Left colon (tissue), 2 donors: Measurements from ENCODE around the gene GORASP2. TPM values are rescaled to one million over a fixed set of nuclear protein-coding genes. Genes with fewer than 3 reads are reported as not detected.
A peak's percentile ranks its signal among the peaks of the same experiment; 100 is the strongest.

Experiments
- ATAC-seq: fragments of 200-7000 bp; cut with Tn5 transposase; one replicate; pipeline ENCODE4 v1.9.1; 2020; ENCODE audit warnings: mild to moderate bottlenecking, moderate library complexity
- DNase-seq, 2 donors: peaks; one replicate each; pipeline ENCODE4 v3.0.0-alpha.2; 2020
- intact Hi-C, 2 donors: fragments of 100-400 bp; cut with DNase I in 1 of 2; cut with micrococcal nuclease in 1 of 2; formaldehyde crosslinking; loops; one replicate each; pipeline versions ENCODE4 v1.11.2 to v1.14.0; 2022; cut with DNase I, micrococcal nuclease
- total RNA-seq, 2 donors: library from RNA; stranded (reverse); fragmentation: NEBNext Ultra II Directional; extraction: Animal tissue kit (Norgen Biotek cat#: 25700); gene quantifications; one replicate each; pipeline ENCODE4 v1.2.1, GENCODE V29; 2021
- donor health status: DM: no; HTN: no; CAD: no.
- donor health status: DM: yes; HTN: yes; CAD: no.

Gene GORASP2
- total RNA-seq, 2 donors from 2014 or later, result 74.4 to 83.0 TPM

DNA sequence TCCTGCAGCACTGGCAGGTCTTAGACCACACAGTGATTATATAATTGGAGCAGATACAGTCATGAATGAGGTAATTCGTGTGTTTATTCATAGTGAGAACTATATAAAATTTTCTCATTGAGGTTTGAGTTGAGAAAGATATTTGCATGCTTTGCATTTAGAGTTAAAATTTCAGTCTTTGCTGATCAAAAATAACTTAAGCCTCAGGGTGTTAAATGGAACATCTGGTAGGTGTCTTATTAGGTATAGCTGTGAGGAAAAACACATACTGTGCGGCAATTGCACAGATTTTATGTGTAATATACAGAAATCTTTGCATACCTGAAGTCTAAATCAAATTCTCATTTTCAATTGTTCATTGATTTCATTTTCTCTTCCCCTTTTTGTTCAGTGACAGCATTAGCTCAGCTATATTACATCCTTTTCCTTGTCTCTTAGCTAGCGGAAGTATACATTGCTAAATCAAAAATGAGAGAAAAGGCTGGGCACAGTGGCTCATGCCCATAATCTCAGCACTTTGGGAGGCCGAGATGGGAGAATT is 21.2 kb downstream of the GORASP2 start:
- ATAC-seq (no peak), DNase-seq (no peak)
- intact Hi-C loops, result no loop called here

DNA sequence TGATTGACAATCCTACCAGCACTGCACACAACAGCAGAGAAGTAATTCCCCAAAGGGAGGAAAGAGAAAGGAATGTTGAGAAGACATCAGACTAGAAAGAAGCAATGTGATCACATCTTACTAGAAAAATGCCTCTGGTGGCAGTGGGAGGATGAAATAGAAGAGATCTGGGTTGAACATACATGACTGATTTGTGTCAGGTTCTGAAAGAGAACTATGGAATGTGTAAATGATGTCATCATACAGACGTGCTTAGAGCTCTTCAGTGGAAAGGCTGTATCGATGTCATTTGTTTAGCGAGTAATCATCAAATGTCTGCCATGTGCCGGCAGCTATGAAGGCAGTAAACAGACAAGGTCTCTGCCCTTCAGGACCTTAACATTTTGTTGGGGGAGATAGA is 24.9 kb downstream of the GORASP2 start:
- intact Hi-C loops, result no loop called here
- DNase-seq (no peak), ATAC-seq (no peak)

DNA sequence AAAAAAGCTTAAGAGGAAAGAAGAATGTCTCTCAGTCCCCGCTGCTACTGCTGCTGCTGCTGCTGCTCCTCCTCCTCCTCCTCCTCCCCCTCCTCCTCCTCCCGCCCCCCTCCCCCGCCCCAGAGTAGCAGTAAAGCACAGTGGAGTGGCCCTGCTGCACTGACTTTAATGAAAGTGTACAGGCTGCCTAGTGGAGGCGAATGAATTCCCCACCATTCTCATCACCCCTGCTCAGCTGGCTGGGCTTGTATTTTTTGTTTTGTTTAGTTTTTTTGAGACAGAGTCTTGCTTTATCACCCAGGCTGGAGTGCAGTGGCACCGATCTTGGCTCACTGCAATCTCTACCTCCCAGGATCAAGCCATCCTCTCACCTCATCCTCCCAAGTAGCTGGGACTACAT is 34.3 kb downstream of the GORASP2 start:
- intact Hi-C loops, result no loop called here
- ATAC-seq (no peak), DNase-seq (no peak)

DNA sequence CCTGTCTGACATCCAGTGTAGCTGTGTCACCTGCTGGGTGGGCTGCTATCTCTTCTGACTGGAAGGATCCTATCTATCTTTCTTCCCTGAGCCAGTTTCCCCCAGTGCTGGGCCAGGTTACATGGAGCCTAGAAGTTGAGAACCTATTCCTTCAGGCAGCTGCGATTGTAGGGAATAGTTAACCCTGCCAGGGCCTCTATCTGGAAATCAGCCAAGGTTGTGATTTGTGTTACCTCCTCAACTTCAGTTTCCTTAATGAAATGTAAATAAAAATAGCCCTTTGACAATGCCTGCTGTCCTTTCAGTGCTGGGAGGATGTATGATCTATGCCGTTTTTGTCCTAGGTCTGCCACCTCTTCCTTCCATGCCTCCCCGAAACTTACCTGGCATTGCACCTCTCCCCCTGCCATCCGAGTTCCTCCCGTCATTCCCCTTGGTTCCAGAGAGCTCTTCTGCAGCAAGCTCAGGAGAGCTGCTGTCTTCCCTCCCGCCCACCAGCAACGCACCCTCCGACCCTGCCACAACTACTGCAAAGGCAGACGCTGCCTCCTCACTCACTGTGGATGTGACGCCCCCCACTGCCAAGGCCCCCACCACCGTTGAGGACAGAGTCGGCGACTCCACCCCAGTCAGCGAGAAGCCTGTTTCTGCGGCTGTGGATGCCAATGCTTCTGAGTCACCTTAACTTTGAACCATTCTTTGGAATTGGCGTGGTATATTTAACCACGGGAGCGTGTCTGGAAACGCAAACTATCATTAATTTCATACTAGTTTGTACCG is 36.6 kb downstream of the GORASP2 start:
- DNase-seq (no peak), ATAC-seq (no peak)
- intact Hi-C loops, result no loop called here

DNA sequence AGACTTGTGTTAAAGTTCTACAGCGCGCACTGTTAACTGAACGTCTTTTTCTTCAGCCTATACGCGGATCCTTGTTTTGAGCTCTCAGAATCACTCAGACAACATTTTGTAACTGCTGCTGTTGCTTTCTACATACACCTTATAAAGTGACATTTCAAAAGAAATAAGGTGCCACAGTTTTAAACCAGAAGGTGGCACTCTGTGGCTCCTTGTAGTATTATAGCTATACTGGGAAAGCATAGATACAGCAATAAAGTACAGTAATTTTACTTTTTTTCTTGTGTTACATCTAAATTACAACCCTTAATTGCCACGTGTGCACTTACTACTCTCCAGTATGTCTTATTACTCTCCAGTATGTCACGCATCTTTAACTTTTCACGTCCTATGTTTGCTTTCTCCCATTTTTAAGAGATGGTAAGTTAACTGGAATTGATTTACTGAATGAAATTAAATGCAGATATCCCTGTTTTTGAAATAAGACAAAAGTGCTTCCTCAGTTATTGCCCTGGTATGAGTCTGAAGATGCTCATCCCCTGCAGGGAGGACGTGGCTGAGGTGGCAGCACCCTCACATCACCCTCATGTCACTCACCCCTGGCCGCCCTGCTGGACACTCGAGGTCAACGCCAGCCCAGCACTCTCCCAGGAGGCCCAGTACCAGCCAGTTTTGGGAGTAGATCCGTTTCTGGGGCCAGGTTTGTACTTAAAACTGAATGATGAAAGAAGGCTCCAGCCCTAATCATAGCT is 37.8 kb downstream of the GORASP2 start:
- intact Hi-C loops, result no loop called here
- ATAC-seq (peak; percentile 34), DNase-seq (no peak)

DNA sequence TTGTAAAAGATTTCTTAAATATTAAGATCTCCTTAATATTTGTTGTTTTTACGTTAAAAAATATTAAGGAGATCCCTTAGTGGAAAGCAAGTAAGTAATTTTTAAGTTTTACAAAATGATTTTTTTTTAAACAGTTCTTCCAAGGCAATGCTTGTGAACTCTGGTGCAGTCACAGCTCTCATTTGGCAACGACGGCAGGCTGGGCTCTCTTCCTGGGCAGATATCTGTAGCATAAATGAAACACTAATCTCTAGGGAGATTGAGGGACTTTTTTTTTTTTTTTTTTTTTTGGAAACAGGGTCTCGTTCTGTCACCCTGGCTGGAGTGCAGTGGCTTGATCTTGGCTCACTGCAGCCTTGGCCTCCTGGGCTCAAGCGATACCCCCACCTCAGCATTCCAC is 38.5 kb downstream of the GORASP2 start:
- no peak for ATAC-seq
- intact Hi-C loops, result no loop called here

DNA sequence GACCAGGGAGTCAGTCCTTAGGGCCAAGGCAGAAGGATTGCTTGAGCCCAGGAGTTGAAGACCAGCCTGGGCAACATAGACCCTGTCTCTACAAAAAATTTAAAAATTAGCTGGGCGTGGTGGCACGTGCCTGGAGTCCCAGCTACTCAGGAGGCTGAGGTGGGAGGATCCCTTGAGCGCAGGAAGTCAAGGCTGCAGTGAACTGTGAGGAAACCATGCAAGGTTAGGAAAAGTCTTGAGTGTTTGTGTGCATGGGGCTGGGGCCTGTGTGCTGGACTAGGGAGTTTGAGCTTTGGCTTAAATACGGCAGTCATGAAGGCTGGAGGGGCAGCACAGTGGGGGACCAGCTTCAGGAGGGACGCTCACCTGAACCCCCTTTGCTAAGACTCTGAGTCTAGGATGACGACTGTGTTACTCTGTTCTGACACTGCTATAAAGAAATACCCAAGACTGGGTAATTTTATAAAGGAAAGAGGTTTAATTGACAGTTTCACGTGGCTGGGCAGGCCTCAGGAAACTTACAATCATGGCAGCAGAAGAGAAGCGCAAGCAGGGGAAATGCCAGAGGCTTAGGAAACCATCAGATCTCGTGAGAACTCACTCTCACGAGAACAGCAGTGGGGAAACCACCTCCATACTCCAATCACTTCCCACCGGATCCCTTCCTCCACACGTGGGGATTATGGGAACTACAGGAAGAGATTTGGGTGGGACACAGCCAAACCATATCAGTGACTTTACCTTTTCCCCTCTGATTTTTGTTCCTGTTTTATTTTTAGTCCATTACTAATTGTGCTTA is 39.4 kb downstream of the GORASP2 start:
- DNase-seq (no peak), ATAC-seq (no peak)
- intact Hi-C loops, result no loop called here

More for the DNA sequence above, 38.5 kb downstream of the GORASP2 start:
- no peak for DNase-seq

DNA sequence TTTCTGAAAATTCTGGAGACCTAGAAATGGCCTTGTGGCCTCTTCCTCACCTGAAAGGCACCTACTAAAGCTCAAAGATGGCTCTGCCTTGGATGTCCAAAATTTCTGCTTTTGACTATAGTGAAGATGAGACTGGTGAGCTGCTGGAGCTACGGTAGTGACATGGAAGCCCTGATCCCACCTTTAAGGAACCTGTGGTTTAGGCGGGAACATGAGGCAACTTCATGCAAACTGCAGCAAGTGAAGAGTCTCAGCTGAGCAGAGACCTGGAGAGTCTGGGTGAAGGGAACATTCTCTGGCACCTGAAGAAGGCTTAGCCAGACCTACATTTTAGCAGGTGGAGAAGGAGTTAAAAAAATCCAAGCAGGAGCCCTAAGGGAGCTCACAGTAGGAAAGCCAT is 40.0 kb downstream of the GORASP2 start:
- DNase-seq, result no peak
- intact Hi-C loops, result no loop called here
- ATAC-seq, result no peak

DNA sequence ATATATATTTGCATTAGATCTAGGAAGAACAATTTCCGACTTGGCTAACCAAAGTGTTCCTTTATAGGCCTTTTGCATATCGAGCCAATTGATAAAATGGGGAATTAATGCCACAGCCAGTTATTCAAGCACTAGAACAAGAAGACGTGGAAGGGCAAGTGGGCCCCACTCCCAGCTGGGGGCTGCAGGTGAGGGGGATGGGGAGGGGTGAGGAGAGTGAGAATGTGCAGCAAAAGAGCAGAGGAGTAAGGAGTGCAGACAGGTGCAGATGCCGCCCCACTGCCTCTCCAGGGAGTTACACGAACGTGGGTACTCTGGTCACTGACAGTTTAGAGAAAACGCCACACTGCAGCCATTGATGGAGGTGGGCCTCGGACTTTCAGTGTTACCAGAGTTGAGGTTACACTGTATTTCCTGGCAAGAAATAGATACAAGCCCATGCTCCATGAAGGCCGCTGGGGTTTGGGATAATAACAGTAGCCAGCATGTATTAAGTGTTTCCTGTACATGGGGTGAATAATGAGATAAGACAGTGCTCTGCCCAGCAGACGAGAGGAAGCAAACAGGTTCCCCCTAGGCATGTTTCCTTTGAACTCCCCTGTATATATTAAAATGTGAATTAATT is 40.9 kb downstream of the GORASP2 start:
- ATAC-seq (no peak), DNase-seq (no peak)
- intact Hi-C loops, result loop anchor here in 1 of 2 donors (5.0 kb wide), 2 partner anchors 177 to 447 kb away; no protein-coding TSS in a partner anchor

DNA sequence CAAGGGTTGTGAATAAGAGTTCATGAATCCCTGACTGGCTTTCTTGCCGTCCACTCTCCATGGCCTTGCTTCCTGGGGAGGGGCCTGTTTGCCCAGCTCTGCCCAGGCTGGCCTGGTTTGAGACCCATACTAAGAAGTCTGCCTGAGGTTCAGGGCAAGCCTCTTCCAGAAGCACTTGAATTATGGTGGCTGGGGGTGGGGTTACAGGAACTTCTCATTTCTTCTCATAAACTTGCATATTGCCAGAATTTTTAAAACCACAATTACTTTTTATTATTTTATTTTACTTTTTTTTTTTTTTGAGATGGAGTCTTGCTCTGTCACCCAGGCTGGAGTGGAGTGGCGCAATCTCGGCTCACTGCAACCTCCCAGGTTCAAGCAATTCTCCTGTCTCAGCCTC is 42.0 kb downstream of the GORASP2 start:
- DNase-seq, result no peak
- no peak for ATAC-seq
- intact Hi-C loops, result loop anchor here in 1 of 2 donors (5.0 kb wide), 2 partner anchors 176 to 446 kb away; no protein-coding TSS in a partner anchor

DNA sequence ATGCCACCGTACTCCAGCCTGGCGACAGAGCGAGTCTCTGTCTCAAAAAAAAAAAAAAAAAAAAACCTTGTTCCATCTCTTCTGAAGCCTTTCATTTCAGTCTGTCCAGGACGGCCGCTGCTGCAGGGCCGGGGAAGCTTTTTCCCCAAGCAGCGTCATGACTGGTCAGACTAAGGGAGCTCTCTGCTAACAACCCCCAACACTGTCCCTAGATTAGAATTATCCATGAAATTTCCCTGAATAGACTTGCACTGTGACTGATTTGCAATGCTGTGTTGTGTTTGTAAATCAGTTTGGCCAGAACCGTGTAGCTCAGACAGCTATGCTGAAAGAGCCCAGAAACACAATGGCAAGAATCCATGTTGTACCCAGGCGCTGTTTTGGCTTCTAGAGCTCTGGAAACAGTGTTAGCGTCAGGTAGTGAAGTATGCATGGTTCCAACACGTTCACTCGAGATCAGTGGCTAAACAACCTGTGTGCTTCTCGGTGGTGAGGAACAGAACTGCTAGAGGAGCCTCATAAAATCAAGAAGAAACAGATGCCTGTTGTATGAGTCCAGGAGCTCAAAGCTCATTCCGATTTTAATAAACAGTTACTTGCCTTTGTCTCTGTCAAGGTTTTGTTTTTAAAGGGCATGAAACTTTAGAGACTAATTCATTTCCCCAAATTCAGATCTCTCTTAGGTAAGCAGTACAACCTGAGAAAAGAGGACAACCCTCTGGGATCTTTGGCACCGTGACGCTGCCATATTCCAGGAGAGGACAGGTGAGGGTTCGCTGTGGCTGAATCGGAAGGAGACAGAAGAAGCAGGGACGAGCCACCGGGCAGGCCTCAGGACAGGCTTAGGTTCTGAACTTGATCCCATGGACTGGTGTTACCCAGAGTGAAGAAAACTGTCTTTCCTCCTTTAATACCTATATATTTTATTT is 43.5 kb downstream of the GORASP2 start:
- DNase-seq, result no peak
- peak; percentile 14 for ATAC-seq
- intact Hi-C loops, result loop anchor here in 1 of 2 donors (5.0 kb wide), 2 partner anchors 175 to 445 kb away; no protein-coding TSS in a partner anchor

DNA sequence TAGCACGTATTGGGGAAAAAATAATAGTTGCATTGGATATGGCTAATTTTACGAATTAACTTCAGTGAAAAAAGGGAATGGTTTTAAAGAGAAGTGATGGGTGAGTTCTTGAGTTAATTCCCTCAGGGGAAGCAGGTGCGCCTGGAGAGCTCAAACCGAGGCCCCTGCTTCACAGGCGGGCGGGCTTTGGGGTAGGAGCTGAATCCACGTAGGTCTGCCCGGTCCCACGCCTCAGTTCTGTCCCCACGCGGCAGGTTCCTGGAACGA is 44.1 kb downstream of the GORASP2 start:
- intact Hi-C loops, result loop anchor here in 1 of 2 donors (5.0 kb wide), 2 partner anchors 174 to 444 kb away; no protein-coding TSS in a partner anchor
- ATAC-seq, result no peak
- no peak for DNase-seq

DNA sequence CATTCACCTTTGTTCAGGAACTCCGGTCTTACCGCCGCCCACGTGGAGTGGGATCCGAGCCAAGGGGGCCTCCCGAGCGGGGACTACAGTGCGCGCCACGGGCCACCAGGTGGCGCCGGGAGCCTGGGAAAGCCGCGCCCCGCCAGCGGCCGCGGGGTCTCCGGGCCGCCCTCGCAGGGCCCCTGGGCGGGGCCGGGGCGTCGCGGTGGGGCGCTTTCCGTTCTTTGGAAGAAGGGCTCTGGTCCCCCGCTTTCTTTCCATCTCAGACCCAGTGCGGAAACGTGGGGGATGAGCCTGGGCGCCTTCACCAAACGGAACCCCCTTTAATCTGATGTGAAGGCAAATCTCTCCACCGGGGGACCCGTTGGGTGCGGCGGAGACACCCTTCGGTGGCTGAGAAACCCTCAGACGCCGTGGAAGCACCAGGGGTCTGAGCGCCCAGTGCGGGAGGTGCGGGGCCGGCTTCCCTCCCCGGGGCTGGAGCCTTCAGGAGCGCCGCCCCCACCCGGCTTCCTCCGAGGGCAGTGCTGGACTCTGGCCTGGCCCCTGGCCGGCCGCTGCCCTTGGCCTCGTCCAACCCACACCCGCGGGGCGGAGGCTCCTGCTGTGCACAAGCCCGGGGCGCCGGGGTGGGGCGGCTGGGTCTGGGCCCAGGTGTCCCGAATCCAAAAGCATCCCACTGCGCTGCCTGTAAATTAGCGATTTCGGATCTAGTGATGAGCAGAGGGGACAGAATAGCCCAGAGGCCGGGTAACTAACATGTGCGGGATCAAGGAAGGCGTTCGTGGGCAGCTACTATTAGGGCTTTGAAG is 44.6 kb downstream of the GORASP2 start:
- DNase-seq (peak; percentile 84 to 93), ATAC-seq (peak; percentile 89)
- intact Hi-C loops, result loop anchor here in 1 of 2 donors (5.0 kb wide), 2 partner anchors 174 to 444 kb away; no protein-coding TSS in a partner anchor

DNA sequence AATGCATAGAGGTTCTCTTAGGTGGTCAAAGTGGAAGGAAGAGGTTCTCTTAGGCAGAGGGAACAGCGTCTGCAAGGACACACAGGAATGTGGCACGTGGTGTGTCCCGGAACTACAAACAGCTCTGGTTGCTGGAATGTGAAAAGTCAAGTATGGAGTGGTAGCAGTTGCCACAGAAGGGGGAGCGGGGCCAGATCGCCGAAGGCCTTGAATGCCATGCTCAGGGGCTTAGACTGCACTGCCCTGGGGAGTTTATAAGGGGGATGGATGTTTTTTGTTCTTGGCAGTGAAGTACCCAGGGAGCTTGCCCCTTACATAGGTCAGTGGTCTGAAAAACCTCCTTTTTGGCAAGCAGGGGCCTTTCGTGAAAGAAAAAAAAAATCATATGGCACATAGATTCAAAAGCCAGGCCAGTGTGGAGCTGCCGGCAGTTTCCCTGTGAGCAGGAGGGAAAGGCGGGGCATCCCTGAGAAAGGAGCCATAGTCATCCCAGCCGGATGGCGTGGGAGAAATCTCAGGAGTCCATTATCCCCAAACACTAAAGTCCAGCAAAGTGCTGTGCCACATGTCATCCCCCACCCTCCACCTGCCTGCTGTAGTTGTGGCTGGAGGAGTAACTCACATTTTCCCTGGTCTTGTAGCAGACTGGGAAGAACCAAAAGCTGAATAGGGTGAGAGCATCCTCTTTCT is 45.4 kb downstream of the GORASP2 start:
- DNase-seq, result no peak
- ATAC-seq, result peak; percentile 38
- intact Hi-C loops, result loop anchor here in 1 of 2 donors (5.0 kb wide), 2 partner anchors 173 to 443 kb away; no protein-coding TSS in a partner anchor

DNA sequence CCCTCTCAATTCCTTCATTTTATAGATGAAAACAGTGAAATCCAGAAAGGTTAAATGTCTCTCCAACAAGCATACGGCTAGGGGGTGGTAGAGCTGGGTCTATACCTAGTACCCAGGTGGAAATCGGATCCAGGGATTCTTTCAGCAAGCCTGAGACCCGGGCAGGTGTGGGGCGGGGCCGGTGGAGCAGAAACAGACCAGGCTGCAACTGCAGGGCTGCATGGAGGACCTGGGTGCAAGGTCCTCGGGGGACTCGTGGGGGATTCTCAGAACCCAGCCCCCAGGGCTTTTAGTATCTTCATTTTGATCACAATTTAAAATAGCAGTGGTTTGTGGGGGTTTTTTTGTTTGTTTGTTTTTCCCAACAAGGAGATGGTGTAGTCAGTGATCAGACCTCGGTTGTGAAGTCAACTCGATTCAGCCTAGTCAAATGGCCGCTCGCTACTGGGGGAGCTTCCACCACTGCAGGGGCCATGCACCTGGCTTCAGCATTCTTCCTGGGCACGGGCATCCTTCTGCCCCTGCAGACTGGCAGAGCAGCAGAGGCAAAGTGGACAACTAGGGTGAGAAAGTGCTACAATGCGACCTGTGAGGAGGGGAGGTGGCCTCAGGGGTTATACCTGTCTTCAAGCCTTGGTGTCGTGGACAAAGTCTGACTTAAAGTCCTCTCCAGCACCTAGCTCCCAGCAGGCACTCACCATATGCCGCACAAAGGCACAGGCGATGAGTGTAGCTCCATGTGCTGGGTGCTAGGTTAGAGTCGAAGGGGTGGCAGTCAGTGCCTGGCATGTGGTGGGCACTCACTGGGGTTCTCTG is 46.3 kb downstream of the GORASP2 start:
- no peak for ATAC-seq
- intact Hi-C loops, result no loop called here
- DNase-seq, result no peak

DNA sequence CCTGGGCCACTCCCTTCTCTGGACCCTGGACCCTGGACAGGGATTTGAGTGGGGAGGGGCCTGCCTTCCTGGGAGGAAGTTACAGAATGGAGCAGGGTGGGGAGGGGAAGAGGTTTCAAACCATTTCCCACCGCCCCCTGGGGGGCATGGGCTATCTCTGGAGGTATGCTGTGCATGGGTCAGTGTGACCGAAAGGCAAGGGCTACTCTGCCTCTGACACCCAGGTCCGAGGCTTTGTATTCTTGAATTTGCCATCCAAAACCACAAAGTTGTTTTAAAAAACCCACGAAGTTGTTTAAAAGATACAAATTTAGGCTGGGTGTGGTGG is 46.9 kb downstream of the GORASP2 start:
- intact Hi-C loops, result no loop called here
- no peak for DNase-seq
- ATAC-seq, result no peak
